Measurements from ENCODE around the gene LRTM2. TPM values are rescaled to one million over a fixed set of nuclear protein-coding genes. Genes with fewer than 3 reads are reported as not detected.

The LRTM2 gene
- total and polyA plus RNA-seq, 9 of the 15 experiments (the other 6 are each of a cell fraction or from before 2014, with no cell fraction given): 0.09 TPM; not detected in 8

DNA sequence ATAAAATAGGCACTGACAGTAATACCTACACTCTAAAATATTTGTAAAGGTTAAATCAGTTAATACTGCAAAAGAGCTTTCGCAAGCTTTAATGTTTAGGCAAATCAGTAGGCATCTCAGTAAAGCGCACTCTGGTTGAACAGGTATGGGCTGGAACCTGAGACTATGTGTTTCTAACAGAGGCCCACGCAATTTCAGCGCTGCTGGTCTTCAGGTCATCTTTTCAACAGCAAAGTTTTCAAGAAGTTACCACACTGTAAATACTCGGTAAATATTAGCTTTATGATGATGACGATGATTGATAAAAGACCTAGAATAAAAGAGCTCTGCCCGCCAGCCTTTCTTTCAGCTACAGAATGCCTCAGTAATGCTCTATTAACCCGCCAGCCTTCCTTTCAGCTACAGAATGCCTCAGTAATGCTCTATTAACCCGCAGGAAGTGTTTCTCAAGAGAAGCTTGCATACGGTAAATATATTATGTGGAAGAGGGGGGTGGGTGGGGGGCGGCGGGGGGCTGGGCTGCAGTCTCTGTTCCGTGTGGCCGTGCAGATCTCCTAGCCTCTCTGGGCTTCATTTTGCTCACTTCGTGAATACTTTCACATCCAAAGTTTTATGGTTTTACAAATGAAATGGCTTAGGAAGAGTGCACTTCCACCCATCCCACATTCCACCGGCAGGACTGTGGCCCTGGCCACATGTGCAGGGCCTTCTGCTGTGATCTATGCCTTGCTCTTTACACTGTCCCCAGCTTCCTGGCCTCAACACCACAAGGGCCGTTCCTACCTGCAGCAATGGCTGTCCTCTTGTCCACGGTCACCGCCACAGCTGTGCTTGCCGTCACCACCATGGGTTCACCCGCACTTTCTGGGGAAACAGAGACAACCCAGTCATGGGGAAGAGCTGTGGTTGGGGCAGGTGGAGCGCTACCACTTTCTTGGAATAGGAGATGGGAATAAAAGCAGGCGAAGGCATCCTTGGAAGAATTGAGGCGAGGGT is 19.9 kb downstream of the LRTM2 start:
- H3K4me3 ChIP-seq: no peak overlapping the region
- peaks cover 0 to 11% of the 10 kb centered on the region in 2 experiments; a peak in 1 of 5 replicates for H3K4me1 ChIP-seq (replicated peaks in 1 of 2; ENCODE audit: control insufficient read depth in 2 of 2, insufficient read depth in 2 of 2, low read length in 2 of 2)
- no peak for DNase-seq (ENCODE audit: extremely low read depth in 1 of 4, low spot score in 3 of 4)
- H4K20me1 ChIP-seq (replicated peaks; ENCODE audit: control insufficient read depth, insufficient read depth, low read length): no peaks in the 10 kb centered on the region
- POLR2A ChIA-PET: no interaction called here
- in situ Hi-C loops (cut with MboI) (no loop called here), intact Hi-C loops (cut with micrococcal nuclease) (no loop called here)
- no peak overlapping the region for H3K27ac ChIP-seq (ENCODE audit: extremely low read depth, low read depth, low read length)
- CTCF ChIA-PET (ENCODE audit: low intra/inter-chr PET ratio): no interaction called here
- no peak for ATAC-seq
- H3K9ac ChIP-seq (ENCODE audit: insufficient read depth in 1 of 2, low read depth in 2 of 2, low read length in 2 of 2): no peak overlapping the region
- BruUV-seq (replicated peaks): no TSS peak
- no peaks in the 10 kb centered on the region for H3K79me2 ChIP-seq (ENCODE audit: control insufficient read depth, insufficient read depth, low read length)
- TF ChIP-seq, protein P1, sequence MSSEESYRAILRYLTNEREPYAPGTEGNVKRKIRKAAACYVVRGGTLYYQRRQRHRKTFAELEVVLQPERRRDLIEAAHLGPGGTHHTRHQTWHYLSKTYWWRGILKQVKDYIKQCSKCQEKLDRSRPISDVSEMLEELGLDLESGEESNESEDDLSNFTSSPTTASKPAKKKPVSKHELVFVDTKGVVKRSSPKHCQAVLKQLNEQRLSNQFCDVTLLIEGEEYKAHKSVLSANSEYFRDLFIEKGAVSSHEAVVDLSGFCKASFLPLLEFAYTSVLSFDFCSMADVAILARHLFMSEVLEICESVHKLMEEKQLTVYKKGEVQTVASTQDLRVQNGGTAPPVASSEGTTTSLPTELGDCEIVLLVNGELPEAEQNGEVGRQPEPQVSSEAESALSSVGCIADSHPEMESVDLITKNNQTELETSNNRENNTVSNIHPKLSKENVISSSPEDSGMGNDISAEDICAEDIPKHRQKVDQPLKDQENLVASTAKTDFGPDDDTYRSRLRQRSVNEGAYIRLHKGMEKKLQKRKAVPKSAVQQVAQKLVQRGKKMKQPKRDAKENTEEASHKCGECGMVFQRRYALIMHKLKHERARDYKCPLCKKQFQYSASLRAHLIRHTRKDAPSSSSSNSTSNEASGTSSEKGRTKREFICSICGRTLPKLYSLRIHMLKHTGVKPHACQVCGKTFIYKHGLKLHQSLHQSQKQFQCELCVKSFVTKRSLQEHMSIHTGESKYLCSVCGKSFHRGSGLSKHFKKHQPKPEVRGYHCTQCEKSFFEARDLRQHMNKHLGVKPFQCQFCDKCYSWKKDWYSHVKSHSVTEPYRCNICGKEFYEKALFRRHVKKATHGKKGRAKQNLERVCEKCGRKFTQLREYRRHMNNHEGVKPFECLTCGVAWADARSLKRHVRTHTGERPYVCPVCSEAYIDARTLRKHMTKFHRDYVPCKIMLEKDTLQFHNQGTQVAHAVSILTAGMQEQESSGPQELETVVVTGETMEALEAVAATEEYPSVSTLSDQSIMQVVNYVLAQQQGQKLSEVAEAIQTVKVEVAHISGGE (CRISPR knock-in tag; IDR thresholded peaks at IDR 0.05): no peak
- TF ChIP-seq ETS2 (tag; IDR thresholded peaks at IDR 0.05; ENCODE audit: borderline replicate concordance, poor library complexity, severe bottlenecking) (no peak), POLR3A (IDR thresholded peaks at IDR 0.05; ENCODE audit: borderline replicate concordance, extremely low read depth, insufficient read depth, insufficient read length) (no peak), ZNF551 (CRISPR knock-in tag; IDR thresholded peaks at IDR 0.05) (no peak), ETV1 (tag; conservative IDR thresholded peaks at IDR 0.05; ENCODE audit: low read depth) (no peak), DIDO1 (tag; IDR thresholded peaks at IDR 0.05; ENCODE audit: low read depth) (no peak), U2AF1 (optimal IDR thresholded peaks at IDR 0.05; ENCODE audit: low read depth, low read length) (no peak)
- TF ChIP-seq, protein P2, sequence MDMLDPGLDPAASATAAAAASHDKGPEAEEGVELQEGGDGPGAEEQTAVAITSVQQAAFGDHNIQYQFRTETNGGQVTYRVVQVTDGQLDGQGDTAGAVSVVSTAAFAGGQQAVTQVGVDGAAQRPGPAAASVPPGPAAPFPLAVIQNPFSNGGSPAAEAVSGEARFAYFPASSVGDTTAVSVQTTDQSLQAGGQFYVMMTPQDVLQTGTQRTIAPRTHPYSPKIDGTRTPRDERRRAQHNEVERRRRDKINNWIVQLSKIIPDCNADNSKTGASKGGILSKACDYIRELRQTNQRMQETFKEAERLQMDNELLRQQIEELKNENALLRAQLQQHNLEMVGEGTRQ (CRISPR knock-in tag; IDR thresholded peaks at IDR 0.05): no peak
- TF ChIP-seq, protein P3, sequence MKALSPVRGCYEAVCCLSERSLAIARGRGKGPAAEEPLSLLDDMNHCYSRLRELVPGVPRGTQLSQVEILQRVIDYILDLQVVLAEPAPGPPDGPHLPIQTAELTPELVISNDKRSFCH (CRISPR knock-in tag; IDR thresholded peaks at IDR 0.05): no peak
- TF ChIP-seq, protein P3 (tag; IDR thresholded peaks at IDR 0.05): no peak
- no peaks in the 10 kb centered on the region for H3K36me3 ChIP-seq (ENCODE audit: control insufficient read depth, insufficient read depth, low read length)
- H3K4me2 ChIP-seq (ENCODE audit: insufficient read depth, low read length): no peak overlapping the region
- no peaks in the 10 kb centered on the region for H3K9me3 ChIP-seq (replicated peaks; ENCODE audit: control insufficient read depth, insufficient read depth, low read depth, low read length)
- H3K9me1 ChIP-seq (ENCODE audit: control insufficient read depth, insufficient read depth, low read length): no peaks in the 10 kb centered on the region
- FAIRE-seq: no peak
- no peak overlapping the region for H2AFZ ChIP-seq (ENCODE audit: low read depth, low read length)
- 4% methylated on average over 21 of the region's 24 CpGs for WGBS (ENCODE audit: insufficient coverage, low coverage, missing lambda C conversion rate)
- H3K27me3 ChIP-seq (ENCODE audit: control insufficient read depth in 2 of 2, insufficient read depth in 2 of 2, low read length in 2 of 2): peaks cover 23 to 73% of the 10 kb centered on the region in 2 experiments

Measured in K562 (cell line).